EL (cell line): ENCODE results near the gene MEGF9.

Experiments used
- DNase-seq: peaks from one replicate; pipeline ENCODE4 v3.0.0-alpha.2; 2016

MEGF9 gene

DNA sequence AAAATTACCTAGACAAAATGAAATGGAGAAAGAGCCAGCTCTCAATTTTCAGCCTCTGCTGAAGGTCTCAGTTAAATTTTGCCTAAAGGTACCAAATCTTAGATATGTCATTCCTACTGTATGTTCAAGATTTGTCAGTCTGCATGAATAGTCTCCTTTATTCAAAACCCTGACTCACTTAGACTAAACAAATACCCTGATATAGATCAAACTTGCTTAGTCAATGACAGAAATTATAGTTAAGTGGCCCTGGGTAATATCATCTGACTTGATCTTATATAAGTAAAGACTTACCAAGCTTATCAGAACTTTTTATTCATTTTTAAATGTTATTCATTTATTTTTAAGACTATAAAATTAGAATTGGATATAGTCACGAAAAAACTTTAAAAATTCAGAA, 12.2 kb downstream of the MEGF9 start:
- DNase-seq, result no peak

- DNase-seq, result no peak
These were observed 13.0 kb downstream of the MEGF9 start for GRCh38 chr9:120701248-120701647.

DNA sequence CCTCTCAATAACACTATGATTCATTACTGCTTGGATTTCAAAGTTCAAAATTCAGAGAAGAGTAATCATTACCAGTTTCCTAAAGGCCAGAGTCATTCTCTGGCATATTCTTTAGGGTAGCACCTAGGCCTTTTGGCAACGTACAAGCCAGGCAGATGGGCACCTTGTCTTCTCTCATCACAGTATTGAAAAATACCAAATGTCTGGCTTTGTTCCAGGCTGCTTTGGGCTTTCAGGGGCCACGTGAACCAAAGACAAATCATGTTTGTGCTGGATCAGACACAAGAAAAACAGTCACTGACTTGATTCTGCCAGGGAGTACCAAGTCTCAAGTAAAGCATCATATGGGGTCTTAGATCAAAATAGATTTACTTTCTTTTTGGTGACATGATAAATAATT, 15.5 kb downstream of the MEGF9 start:
- no peak for DNase-seq

GRCh38 chr9:120697448-120697847, 16.8 kb downstream of the MEGF9 start:
- no peak for DNase-seq

- no peak for DNase-seq
These were observed 17.6 kb downstream of the MEGF9 start for GRCh38 chr9:120696551-120697230.

- no peak for DNase-seq
These were observed 19.7 kb downstream of the MEGF9 start for GRCh38 chr9:120694559-120694958.

DNA sequence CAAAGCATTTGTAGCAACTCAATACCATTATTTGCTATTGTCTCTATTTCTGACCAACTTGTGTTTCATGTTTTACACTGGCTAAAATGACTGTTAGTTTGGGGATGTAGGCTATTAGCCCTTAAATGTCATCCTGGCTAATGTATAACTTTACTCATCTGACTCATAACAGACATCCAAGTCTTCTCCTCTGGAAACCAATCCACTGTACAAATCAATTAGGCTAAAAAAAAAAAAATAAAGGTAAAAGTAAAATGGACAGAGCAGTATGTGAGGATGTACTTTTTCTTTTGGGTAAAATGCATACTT, 20.6 kb downstream of the MEGF9 start:
- peak; percentile 14 for DNase-seq

DNA sequence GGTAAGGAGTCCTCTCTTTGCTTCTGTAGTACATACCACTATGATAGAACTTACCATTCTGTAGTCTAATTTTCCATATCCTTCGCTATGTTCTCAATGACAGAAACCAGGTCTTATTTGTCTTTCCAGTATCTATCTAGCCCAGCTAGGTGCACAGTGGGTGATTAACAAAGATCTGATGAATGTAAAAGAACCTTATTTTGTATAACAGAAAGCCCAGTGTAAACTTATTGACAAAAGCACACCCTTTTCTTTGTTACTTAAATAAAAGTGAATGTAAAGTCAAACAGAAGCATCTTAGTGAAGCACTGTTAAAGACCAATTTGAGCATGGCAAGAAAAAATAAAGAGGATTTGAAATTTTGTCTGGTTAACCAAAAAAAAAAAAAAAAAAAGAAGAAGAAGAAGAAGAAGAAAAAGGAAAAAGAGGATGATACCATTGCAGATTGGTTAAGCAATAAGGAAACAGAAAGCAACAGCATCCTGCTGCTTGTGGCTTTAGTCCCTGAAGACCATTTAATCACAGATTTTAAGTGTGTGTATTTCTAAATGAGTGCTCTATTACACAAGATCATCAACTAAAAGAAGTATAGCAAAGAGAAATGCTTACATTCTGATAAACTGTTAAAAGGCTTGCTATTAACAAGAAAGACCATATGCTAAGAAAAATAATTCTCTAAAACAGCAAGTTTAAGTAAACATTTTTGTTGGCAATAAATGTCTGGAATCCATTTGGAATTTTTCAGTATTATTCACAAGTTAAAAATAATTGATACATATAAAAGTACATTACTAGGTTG, 21.2 kb downstream of the MEGF9 start:
- peak; percentile 22 for DNase-seq

GRCh38 chr9:120690372-120690771, 23.9 kb downstream of the MEGF9 start:
- DNase-seq, result no peak

GRCh38 chr9:120689860-120690259, 24.4 kb downstream of the MEGF9 start:
- DNase-seq, result no peak

- DNase-seq, result no peak
These were observed 25.5 kb downstream of the MEGF9 start for GRCh38 chr9:120688758-120689157.

DNA sequence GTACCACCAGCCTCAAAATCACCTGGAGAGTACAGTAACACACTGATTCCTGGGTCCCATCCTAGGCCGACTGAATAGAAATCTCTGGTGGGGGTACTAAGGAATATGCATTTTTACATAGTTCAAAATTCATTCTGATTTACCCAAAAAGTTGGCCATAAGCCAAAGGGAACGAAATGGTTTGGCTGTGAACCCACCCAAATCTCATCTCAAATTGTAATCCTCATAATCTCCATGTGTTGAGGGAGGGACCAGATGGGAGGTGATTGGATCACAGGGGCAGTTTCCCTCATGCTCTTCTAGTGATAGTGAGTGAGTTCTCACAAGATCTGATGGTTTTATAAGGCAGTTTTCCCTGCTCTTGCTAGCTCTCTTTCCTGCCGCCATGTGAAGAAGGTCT, 31.1 kb downstream of the MEGF9 start:
- DNase-seq, result no peak

DNA sequence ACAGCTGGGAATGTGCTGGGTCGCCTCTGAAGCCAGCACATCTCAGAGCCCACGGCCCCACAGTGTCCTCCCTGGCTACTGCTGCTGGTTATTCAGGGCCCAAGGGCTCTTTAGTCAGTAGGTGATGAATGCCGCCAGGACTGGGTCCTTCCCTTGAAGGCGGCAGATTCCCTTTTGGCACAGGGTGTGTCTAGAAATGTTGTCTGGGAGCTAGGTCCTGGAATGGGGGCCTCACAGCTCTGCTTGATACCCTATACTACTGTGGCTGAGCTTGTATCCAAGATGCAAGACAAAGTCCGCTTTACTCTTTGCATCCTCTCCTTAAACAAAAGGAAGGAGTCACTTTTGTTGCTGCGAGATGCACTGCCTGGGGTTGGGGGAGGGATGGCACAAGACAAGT, 33.1 kb downstream of the MEGF9 start:
- DNase-seq, result no peak

DNA sequence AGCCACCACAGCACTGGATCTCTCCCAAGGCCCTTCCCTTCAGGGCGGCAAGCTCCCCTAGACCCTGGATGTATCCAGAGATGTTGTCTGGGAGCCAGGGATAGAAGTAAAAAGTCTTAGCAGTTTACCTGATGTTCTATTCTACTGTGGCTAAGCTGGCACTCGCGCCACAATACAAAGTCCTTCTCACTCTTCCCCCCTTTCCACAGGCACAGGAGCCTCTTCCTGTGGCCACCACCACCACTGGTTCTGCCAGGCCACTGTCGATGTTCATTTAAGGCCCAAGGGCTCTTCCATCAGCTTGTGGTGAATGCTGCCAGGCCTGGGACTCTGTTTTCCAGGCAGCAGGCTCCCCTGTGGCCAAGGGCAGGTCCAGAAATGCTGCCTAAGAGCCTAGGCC, 33.7 kb downstream of the MEGF9 start:
- no peak for DNase-seq

- no peak for DNase-seq
These were observed 34.1 kb downstream of the MEGF9 start for GRCh38 chr9:120680161-120680560.

DNA sequence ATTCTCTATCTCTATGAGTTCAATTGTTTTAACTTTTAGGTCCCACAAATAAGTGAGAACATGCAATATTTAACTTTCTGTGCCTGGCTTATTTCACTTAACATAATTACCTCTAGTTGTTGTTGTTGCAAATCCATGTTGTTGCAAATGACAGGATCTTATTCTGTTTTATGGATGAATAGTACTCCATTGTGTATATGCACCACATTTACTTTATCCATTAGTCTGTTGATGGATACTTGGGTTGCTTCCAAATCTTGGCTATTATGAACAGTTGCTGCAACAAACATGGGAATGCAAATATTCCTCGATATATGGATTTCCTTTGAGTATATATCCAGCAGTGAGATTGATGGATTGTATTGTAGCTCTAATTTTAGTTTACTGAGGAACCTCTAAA, 36.3 kb downstream of the MEGF9 start:
- DNase-seq, result no peak

DNA sequence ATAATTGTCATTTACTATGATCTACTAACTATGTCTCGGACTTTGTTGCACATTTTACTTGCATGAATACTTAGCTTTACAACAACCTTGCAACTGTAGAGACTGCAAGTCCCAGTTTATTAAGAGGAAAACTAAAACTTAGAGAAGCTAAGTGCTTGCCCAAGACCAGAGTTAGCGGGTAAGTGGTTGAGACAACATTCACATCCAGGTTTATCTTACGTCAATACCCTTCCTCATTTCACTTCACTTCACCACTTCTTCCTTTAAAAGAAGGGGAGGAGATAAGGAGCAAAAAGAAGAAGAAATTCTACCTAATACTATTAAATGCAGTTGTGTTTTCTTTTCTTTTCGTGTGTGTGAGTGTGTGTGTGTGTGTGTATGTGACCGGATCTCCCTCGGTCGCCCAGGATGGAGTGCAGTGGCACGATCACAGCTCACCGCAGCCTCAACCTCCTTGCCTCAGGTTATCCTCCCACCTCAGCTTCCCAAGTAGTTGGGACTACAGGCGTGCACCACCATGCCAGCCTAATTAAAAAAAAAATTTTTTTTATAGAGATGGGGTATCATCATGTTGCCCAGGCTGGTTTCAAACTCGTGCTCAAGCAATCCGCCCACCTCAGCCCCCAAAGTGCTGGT, 37.4 kb downstream of the MEGF9 start:
- no peak for DNase-seq

- no peak for DNase-seq
These were observed 45.9 kb downstream of the MEGF9 start for GRCh38 chr9:120668399-120668798.

- no peak for DNase-seq
These were observed 50.3 kb downstream of the MEGF9 start for GRCh38 chr9:120663950-120664349.

- no peak for DNase-seq
These were observed 50.9 kb downstream of the MEGF9 start for GRCh38 chr9:120663380-120663779.

- no peak for DNase-seq
These were observed 51.8 kb downstream of the MEGF9 start for GRCh38 chr9:120662513-120662912.

DNA sequence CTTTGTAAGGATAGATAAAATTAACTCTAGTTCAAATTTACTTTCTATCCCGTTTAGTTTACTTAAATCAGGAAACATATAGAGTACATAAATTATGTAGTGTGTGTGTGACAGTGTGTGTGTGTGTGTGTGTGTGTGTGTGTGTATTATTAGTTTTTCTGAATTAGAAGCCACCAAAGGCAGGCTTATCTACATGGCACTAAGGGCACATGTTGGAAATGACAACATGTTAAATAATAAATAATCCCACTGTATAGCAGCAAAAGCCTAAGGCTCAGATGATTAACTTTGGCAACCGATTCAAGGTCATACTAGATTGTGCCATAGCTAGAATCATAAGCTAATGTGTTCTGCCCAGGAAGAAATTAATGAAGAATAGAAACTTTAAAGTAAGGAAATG, 54.6 kb downstream of the MEGF9 start:
- DNase-seq, result no peak

DNA sequence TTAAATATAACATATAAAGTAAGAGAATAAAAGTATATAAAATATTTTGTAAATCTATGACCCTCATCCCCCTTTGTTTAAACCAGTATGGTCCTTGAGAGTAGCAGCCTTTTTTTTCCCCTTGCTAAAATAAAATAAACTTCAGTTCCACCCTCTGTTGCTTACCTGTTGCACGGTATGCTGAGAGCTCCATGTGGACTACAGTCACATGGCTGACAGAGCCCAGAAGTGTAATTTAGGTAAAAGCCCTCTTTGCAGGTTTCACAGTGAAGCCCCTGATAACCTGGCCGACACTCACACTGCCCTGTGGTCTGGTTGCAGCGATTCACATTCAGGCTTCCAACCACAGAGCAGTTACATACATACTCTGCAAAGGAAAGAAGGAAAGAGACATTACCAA, 55.1 kb downstream of the MEGF9 start:
- DNase-seq, result no peak

DNA sequence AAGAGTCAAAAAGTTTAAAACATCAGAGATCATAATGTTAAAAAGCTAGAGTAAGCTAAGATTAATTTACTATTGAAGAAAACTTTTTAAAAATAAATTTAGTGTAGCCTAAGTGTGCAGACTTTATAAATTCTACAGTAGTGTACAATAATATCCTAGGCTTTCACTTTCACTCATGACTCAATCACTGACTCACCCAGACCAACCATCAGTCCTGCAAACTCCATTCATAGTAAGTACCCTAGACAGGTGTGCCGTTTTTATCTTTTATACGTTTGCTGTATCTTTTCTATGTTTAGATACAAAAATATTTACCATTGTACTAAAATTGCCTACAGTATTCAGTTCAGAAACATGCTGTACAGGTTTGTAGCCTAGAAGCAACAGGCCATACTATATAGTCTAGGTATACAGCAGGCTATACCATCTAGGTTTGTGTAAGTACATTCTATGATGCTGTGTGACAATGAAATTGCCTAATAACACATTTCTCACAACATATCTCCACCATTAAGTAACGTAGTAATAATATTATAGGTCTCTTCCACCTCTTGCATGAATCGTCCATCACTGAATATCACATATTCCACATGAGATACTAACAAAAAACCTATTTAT, 59.2 kb downstream of the MEGF9 start:
- peak; percentile 40 for DNase-seq
